GM18507 (cell line): ENCODE measurements around the gene MKNK1.

Experiments used
- DNase-seq: peaks from one replicate; pipeline ENCODE4 v3.0.0; 2011; ENCODE audit warnings: low read depth; ENCODE audit not compliant: insufficient read length; ENCODE audit errors: extremely low spot score
- FAIRE-seq: peaks from 2 replicates; lab custom pipeline; 2011; peaks lifted over from hg19 to GRCh38; lab: Jason Lieb, UNC

The MKNK1 gene

DNA sequence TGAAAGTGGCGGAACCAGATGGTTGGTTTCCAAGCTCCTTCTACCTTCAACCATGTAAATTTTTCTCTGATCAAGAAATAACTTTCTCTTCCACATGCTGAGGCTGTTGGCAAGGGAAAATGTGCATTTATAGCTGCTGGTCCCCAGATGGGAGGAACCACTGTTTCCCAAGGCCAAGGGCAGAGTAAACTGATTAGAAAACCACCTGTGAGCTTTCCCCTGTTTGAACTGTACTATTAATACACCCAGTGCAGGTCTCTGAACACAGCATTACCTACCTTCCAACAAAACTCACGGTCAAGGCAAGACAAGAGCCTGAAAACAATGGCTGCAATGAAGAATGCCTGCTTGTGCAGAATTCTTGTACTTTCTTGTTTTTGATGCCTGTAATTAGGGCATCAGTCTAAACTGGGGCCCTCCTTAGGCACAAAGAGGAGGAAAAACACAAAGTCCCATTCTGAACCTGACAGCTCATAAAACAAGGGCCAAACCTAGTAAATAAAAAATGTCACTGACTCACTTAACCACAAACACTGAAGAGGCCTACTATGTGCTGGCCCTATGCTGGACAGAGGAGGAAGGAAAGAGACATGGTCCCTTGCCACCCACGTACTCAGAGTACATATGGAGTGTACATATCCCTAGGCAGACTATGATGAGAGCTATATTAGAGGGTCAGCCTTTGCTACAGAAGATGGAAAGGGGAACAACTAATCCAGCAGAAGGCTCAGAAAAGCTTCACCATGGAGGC, 2.6 kb downstream of the MKNK1 start:
- no peak for FAIRE-seq
- DNase-seq: no peak

GRCh38 chr1:46599059-46599970, 4.8 kb downstream of the MKNK1 start:
- no peak for DNase-seq
- FAIRE-seq: no peak

DNA sequence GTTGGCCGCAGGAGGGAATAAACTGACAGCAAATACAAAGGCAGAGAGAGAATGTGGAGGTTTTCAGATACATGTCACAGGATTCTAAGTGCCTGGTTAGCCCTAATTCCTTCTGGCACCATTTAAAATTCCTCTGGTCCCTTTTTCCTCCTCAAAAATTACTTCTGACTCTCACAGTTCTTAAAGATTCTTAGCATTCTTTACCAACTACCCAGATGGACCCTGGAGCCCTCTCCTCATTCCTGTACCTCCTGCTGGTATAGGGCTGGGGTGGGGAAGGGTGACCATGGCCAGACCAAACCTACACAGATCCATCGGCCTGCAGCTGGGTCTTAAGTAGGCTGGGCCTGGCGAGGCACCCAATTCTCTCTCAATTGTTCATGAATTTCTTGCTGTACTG, 7.2 kb downstream of the MKNK1 start:
- FAIRE-seq: no peak
- DNase-seq: no peak

DNA sequence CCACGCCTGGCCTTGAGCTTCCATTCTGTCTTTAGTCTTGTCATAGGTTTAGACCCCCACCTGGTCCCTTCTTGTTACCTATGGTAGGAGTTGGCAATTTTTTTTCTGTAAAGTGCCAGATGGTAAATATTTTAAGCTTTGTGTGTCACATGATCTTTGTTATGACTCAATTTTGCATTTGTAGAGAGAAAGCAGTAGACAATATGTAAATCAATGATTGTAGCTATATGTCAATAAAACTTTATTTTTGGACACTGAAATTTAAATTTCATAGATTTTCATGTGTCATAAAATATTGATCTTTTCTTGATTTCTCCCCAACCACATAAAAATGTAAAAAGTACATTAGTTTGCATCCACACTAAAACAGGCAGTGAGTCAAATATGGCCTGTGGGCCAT, 8.0 kb downstream of the MKNK1 start:
- no peak for DNase-seq

DNA sequence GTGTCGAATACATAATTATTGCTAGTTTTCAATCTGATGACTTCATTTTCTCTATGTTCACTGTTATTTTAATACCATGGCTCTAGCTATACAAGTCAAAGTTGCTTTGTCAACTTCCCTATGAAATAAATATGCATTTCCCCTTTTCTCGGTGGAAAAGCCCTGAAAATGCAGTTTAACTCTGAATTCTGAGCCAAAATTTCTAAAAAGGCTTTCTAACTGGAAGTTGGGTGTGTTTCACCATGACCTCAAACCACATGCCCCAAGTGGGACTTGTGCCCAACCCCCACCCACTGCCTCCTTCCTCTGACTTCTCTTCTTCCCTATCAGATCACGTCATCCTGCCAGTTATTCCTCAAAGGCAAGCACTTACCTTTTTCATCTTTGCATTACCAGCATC, 8.9 kb downstream of the MKNK1 start:
- FAIRE-seq: no peak

More for the DNA sequence above, 8.0 kb downstream of the MKNK1 start:
- no peak for FAIRE-seq

GRCh38 chr1:46594063-46594462, 10.0 kb downstream of the MKNK1 start:
- FAIRE-seq: no peak
- no peak for DNase-seq

More for the DNA sequence above, 8.9 kb downstream of the MKNK1 start:
- DNase-seq: no peak

DNA sequence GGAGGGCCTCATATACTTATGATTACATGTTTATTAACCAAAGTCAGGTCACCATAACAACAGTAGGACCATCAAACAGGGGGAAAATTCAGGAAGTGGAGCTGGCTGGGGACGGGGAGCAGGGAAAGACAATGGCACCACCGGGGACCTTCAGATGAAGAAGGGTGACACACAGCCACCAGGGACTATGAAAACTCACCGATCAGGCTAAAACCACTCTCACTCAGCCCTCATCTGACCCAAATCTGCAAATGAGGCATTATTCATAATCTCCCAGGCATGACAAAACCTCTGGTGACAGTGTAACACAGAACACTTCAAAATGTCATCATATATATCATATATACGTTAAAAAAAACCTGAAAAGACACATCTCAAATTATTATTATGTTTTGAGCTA, 11.2 kb downstream of the MKNK1 start:
- no peak for FAIRE-seq
- no peak for DNase-seq

DNA sequence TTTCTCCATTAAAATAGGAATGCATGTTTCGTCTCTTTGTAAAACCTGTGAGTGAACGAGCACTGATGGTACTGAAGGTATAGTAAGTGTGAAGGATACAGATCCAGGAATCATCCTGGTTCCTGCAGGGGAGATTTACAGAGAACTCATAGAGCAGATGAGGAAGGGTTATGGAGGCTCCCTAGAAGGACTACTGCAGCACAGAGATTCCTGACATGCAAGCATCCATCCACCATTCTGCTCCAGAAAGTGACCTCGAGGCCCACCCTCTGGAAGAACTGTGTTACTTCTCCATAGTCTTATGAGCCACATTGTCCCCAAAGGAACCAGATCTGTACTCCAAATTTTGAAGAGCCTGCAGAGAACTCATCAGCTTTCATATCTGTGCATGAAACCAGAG, 14.5 kb downstream of the MKNK1 start:
- FAIRE-seq (no peak), DNase-seq (no peak)

- DNase-seq (no peak), FAIRE-seq (no peak)
Observed at GRCh38 chr1:46587069-46587468, 17.0 kb downstream of the MKNK1 start.

- FAIRE-seq: no peak
- no peak for DNase-seq
Observed at GRCh38 chr1:46585312-46585938, 18.6 kb downstream of the MKNK1 start.

- FAIRE-seq (no peak), DNase-seq (no peak)
Observed at GRCh38 chr1:46583494-46583893, 20.6 kb downstream of the MKNK1 start.

DNA sequence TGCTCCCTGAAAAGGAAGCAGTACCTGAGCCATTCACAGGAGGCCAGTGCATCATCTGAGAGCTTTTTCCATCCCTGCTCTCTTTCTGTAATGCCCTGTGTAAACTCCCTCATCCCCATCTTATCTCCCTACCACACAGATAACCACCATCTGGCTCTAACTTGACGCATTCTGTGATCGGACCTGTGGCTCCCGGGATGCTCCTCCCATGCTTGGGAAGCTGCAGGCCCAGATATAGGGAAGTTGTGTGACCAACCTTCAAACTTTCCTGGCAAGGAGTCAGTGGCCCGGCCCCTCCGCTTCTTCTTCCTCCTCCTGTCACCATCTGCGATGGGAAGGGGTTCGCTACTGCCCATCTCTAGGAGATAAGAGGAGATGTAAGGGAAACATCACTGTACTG, 21.1 kb downstream of the MKNK1 start:
- FAIRE-seq (no peak), DNase-seq (no peak)

DNA sequence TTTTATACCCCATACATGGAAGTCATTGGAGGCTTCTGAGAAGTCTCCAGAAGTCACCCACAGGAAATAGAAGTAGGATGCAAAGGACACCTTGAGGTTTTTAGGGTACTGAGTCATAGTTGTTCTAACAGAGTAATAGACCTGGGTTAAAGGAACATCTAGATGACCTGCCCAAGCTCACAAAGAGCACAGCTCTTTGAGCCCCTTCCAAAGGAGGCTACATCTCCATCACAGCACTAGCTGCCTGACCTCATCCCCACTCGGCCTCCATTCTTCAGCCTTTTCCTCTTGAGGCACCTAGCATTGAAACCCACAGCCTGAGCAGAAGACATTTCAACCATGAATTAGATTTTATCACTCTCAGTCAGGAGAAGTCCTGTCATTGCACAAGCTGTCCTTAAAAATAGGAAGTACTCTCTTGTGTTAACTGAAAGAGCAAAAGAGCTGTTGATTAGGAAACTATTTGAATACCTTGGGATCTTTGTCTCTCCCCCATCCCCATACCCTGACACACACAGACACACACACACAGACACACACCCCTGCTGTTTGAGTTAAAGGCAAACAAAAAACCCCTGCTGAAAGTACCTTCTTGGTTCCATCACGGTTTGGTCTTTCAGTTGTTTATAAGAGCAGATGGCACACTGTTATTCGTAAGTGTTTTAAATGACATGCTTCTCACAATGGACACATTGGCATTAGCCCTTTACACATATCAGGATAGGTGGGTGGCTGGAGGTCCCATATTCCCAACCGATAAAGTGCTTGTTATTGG, 22.2 kb downstream of the MKNK1 start:
- FAIRE-seq (no peak), DNase-seq (no peak)

- DNase-seq: no peak
- no peak for FAIRE-seq
Observed at GRCh38 chr1:46580140-46580903, 23.7 kb downstream of the MKNK1 start.

GRCh38 chr1:46577671-46578070, 26.4 kb downstream of the MKNK1 start:
- FAIRE-seq (no peak), DNase-seq (no peak)

GRCh38 chr1:46576596-46576995, 27.5 kb downstream of the MKNK1 start:
- no peak for FAIRE-seq
- no peak for DNase-seq

DNA sequence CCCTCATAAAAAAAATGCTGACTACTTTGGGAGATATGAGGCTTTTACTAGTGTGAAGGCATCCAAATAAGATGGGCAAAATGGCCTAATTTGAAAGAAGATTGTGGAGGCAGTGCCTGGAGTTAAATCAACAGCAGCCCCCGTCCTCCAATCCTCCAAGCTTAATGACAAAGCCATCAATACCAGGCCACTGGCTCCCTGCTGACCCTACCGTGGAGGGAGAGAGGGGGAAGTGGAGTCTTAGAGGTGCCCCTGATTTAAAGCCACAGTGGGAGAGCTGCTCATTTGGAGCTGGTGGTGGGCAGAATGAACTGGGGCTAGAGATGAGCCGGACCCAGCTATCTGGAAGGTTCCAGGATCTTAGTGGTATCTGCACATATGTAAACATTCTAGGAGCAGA, 28.3 kb downstream of the MKNK1 start:
- DNase-seq (no peak), FAIRE-seq (no peak)

DNA sequence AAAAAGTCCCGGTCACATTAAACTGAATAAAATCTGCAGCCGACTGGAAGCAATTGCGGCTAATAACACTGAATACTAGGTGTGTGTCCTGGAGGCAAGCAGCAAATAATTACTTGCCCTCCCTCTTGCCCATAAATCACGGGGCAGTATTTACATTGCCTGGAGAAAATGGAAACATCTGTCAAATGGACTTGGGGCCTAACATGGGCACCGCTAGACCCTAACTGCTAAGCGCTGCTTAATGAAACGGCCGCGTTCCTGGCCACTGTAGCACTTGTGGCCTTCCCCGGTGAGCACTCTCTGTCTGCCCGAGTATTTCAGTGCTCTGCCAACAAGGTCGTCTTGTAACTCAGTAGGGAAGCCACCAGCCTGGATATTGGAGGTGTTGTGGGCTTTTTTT, 28.8 kb downstream of the MKNK1 start:
- DNase-seq: no peak
- FAIRE-seq: no peak

GRCh38 chr1:46571691-46572225, 32.3 kb downstream of the MKNK1 start:
- no peak for DNase-seq
- no peak for FAIRE-seq
